Tibial artery (tissue), 4 donors: ENCODE results near the gene RUNX2.

Source experiments
- DNase-seq, 2 donors: peaks; one replicate each; pipeline ENCODE4 v3.0.0-alpha.2; 2019
- H3K27ac ChIP-seq, 2 donors: fragments of 200-600 bp; sonication (generic) in 1 of 2; 1 replicate in 1 of 2; 2 replicates in 1 of 2; pipeline ENCODE4 v1.5.1; 2018 to 2019; ENCODE audit warnings: mild to moderate bottlenecking in 1 of 2
- H3K27me3 ChIP-seq, 2 donors: fragments of 200-600 bp; sonication (generic) in 1 of 2; one replicate each; pipeline versions ENCODE4 v1.5.1 to v1.6.0; 2016 to 2019
- H3K36me3 ChIP-seq, 3 donors: fragments of 200-600 bp; sonication (generic) in 2 of 3; one replicate each; pipeline ENCODE4 v1.5.1; 2016 to 2019; ENCODE audit warnings: mild to moderate bottlenecking in 2 of 3
- H3K4me1 ChIP-seq, 4 donors: fragments of 200-600 bp; sonication (generic) in 2 of 4; 1 replicate in 3 of 4; 2 replicates in 1 of 4; pipeline ENCODE4 v1.5.1; 2016 to 2019
- H3K4me3 ChIP-seq, 2 donors: fragments of 200-600 bp; sonication (generic) in 1 of 2; 1 replicate in 1 of 2; 2 replicates in 1 of 2; pipeline ENCODE4 v1.5.1; 2018 to 2019; ENCODE audit warnings: mild to moderate bottlenecking in 2 of 2
- H3K9me3 ChIP-seq, 3 donors: fragments of 200-600 bp; sonication (generic) in 1 of 3; one replicate each; pipeline ENCODE4 v1.5.1; 2016 to 2019
- CTCF ChIP-seq, 2 experiments: fragments of 200-600 bp in 1 of 2; fragments of 450-650 bp in 1 of 2; IDR thresholded peaks; one replicate each; pipeline ENCODE4 v1.5.1; 2017 to 2019; ENCODE audit warnings: antibody characterized with exemption in 2 of 2, mild to moderate bottlenecking in 1 of 2, moderate library complexity in 1 of 2
- intact Hi-C: fragments of 100-400 bp; cut with DNase I; formaldehyde crosslinking; loops from one replicate; pipeline ENCODE4 v1.15.0; 2023; ENCODE audit warnings: low total_unique reads

The RUNX2 gene

GRCh38 chr6:45645302-45645701, 317.2 kb downstream of the RUNX2 start:
- Histone ChIP-seq H3K36me3 (no peaks in the 10 kb centered on the region), H3K27me3 (peaks cover 0 to 17% of the 10 kb centered on the region in 2 donors), H3K4me1 (no peaks in the 10 kb centered on the region), H3K4me3 (no peak overlapping the region), H3K27ac (no peak overlapping the region), H3K9me3 (no peaks in the 10 kb centered on the region)
- no peak for DNase-seq
- no peak for TF ChIP-seq CTCF (IDR thresholded peaks at IDR 0.05)
- intact Hi-C loops: no loop called here

GRCh38 chr6:45647341-45648261, 319.5 kb downstream of the RUNX2 start:
- Histone ChIP-seq H3K36me3 (no peaks in the 10 kb centered on the region), H3K4me1 (no peaks in the 10 kb centered on the region), H3K9me3 (no peaks in the 10 kb centered on the region), H3K4me3 (no peak overlapping the region), H3K27me3 (peaks cover 0 to 17% of the 10 kb centered on the region in 2 donors), H3K27ac (no peak overlapping the region)
- no peak for DNase-seq
- intact Hi-C loops: no loop called here
- TF ChIP-seq CTCF (IDR thresholded peaks at IDR 0.05): no peak

- no peaks in the 10 kb centered on the region for H3K9me3 ChIP-seq
- H3K27me3 ChIP-seq: peaks cover 0 to 13% of the 10 kb centered on the region in 2 donors
Observed at GRCh38 chr6:45648262-45648620, 320.1 kb downstream of the RUNX2 start.

GRCh38 chr6:45650524-45651135, 322.5 kb downstream of the RUNX2 start:
- H3K9me3 ChIP-seq: no peaks in the 10 kb centered on the region
- no peak overlapping the region for H3K4me3 ChIP-seq
- H3K27me3 ChIP-seq: no peaks in the 10 kb centered on the region
- H3K4me1 ChIP-seq: no peaks in the 10 kb centered on the region
- H3K27ac ChIP-seq: no peak overlapping the region
- no peaks in the 10 kb centered on the region for H3K36me3 ChIP-seq
- TF ChIP-seq CTCF (IDR thresholded peaks at IDR 0.05): no peak
- DNase-seq: no peak
- intact Hi-C loops: no loop called here

More at GRCh38 chr6:45648262-45648620, 320.1 kb downstream of the RUNX2 start:
- intact Hi-C loops: no loop called here
- Histone ChIP-seq H3K36me3 (no peaks in the 10 kb centered on the region), H3K4me1 (no peaks in the 10 kb centered on the region), H3K4me3 (no peak overlapping the region), H3K27ac (no peak overlapping the region)
- no peak for TF ChIP-seq CTCF (IDR thresholded peaks at IDR 0.05)
- DNase-seq: no peak

- no peak overlapping the region for H3K4me3 ChIP-seq
- H3K27me3 ChIP-seq: no peaks in the 10 kb centered on the region
- H3K4me1 ChIP-seq: no peaks in the 10 kb centered on the region
- no peak overlapping the region for H3K27ac ChIP-seq
- TF ChIP-seq CTCF (IDR thresholded peaks at IDR 0.05): no peak
- H3K9me3 ChIP-seq: no peaks in the 10 kb centered on the region
- no peak for DNase-seq
- intact Hi-C loops: no loop called here
- H3K36me3 ChIP-seq: no peaks in the 10 kb centered on the region
Observed at GRCh38 chr6:45651301-45651700, 323.2 kb downstream of the RUNX2 start.
